Measurements from ENCODE around the gene ITPRIP. TPM values are rescaled to one million over a fixed set of nuclear protein-coding genes. Genes with fewer than 3 reads are reported as not detected.

The ITPRIP gene
- total RNA-seq: 10.0 and 11.4 TPM in 2 replicates

GRCh38 chr10:104337985-104338735 is at the start of gene ITPRIP:
ITPRIP (minus strand) TSS chr10:104338465; CDS start chr10:104316051, 22,414 bp downstream.

GRCh38 chr10:104353325-104354048 is 15.2 kb upstream of the ITPRIP start, which contains the start of gene CFAP58:
CFAP58 (plus strand) TSS chr10:104353833; CDS start chr10:104353898, 65 bp downstream.

GRCh38 chr10:104268713-104269645 is 69.3 kb downstream of the ITPRIP start, which contains the start of gene GSTO2:
GSTO2 (plus strand) TSS chr10:104269184; CDS start chr10:104274916, 5,732 bp downstream.

Other genes with a start within 250 kb of the ITPRIP start
- gene SFR1, start 216.3 kb downstream of the ITPRIP start, total RNA-seq: 5.8 and 6.6 TPM in 2 replicates
- 0.06 and 0.15 TPM in 2 replicates for gene CFAP43, start 106.1 kb downstream of the ITPRIP start, total RNA-seq
- gene GSTO1, start 83.6 kb downstream of the ITPRIP start, total RNA-seq: 104 and 145 TPM in 2 replicates
- 0.25 and 0.54 TPM in 2 replicates for gene GSTO2, start 69.3 kb downstream of the ITPRIP start, total RNA-seq
- 0.20 TPM in 1 of 2 replicates, not detected in the other for gene CFAP58, start 15.4 kb upstream of the ITPRIP start, total RNA-seq